Spleen (tissue), 7 donors: Measurements from ENCODE around the gene NETO1.

Experiments
- CTCF ChIP-seq, 11 experiments: fragments of 200-600 bp in 7 of 11; fragments of 450-650 bp in 4 of 11; sonication (generic) in 4 of 11; IDR thresholded peaks in 8 of 11; conservative IDR thresholded peaks in 3 of 11; 1 replicate in 7 of 11; 2 replicates in 4 of 11; pipeline versions ENCODE4 v1.4.0 to v1.8.0; 2016 to 2021; ENCODE audit warnings: antibody characterized with exemption in 11 of 11, inconsistent platforms in 4 of 11, mild to moderate bottlenecking in 1 of 11
- POLR2AphosphoS5 ChIP-seq, 3 donors: sonication (generic); formaldehyde crosslinking; IDR thresholded peaks; one replicate each; pipeline ENCODE4 v1.5.1; 2017; ENCODE audit warnings: antibody characterized with exemption in 3 of 3
- donor health status: DM: no; HTN: no; CAD: no; lungs with moderate emphysema.
- donor health status: DM: no; HTN: no; CAD: no.
- donor health status: DM: no; HTN: no; CAD: no.

- TF ChIP-seq CTCF (IDR thresholded peaks at IDR 0.05 in 8 of 11, conservative IDR thresholded peaks at IDR 0.05 in 3 of 11) (no peak), POLR2AphosphoS5 (IDR thresholded peaks at IDR 0.05) (no peak)
Measured at GRCh38 chr18:72726201-72726600, 141.6 kb downstream of the NETO1 start.
